ENCODE results near the gene GRB2. TPM values are rescaled to one million over a fixed set of nuclear protein-coding genes. Genes with fewer than 3 reads are reported as not detected.
A peak's percentile ranks its signal among the peaks of the same experiment; 100 is the strongest.
"Not testable (repeated sequence)": the region's sequence is repeated elsewhere in the genome, so short reads cannot be mapped to it uniquely, and the experiment has no call there.

GRB2 gene
- total RNA-seq, 1 donor from 2014 or later, result 320 TPM

GRCh38 chr17:75295201-75296158, 110.0 kb downstream of the GRB2 start:
- intact Hi-C loops (cut with micrococcal nuclease), result loop anchor here (1.0 to 10.0 kb wide), 3 partner anchors 34 to 969 kb away; partner anchors contain the start of genes GGA3, MRPS7, UBALD2 and UNK
- ATAC-seq (ENCODE audit: low read depth), result peak; percentile 64
- H3K4me3 Mint-ChIP-seq, result peak overlapping the region; percentile 76

GRCh38 chr17:75292810-75293448, 112.5 kb downstream of the GRB2 start:
- CTCF ChIA-PET, result interaction anchor here (4.9 kb wide), 1 partner anchor 28 kb away, joined by 49 read pairs; no protein-coding TSS in a partner anchor
- intact Hi-C loops (cut with micrococcal nuclease), result loop anchor here (10.0 kb wide), 1 partner anchor 972 kb away; the partner anchor contains the start of gene UBALD2
- not testable (repeated sequence) for DNase-seq; H3K27me3 Mint-ChIP-seq; H3K9me3 Mint-ChIP-seq; ATAC-seq (ENCODE audit: low read depth); H3K4me3 Mint-ChIP-seq
- Mint-ChIP-seq H3K27ac (peak overlapping the region; percentile 100), H3K36me3 (ENCODE audit: low read depth) (peaks cover 11% of the 10 kb centered on the region), H3K4me1 (peaks cover 77% of the 10 kb centered on the region)
- POLR2A ChIA-PET, result interaction anchor here (0.5 to 17.5 kb wide), 7 partner anchors 9 to 394 kb away, joined by 3 to 1048 read pairs (median 5); partner anchors contain the start of genes GRB2 and MIF4GD

More at GRCh38 chr17:75295201-75296158, 110.0 kb downstream of the GRB2 start:
- Mint-ChIP-seq H3K9me3 (no peaks in the 10 kb centered on the region), H3K27ac (peak overlapping the region; percentile 100), H3K4me1 (peaks cover 77% of the 10 kb centered on the region), H3K27me3 (no peaks in the 10 kb centered on the region), H3K36me3 (ENCODE audit: low read depth) (no peaks in the 10 kb centered on the region)
- TF ChIP-seq, protein P1, sequence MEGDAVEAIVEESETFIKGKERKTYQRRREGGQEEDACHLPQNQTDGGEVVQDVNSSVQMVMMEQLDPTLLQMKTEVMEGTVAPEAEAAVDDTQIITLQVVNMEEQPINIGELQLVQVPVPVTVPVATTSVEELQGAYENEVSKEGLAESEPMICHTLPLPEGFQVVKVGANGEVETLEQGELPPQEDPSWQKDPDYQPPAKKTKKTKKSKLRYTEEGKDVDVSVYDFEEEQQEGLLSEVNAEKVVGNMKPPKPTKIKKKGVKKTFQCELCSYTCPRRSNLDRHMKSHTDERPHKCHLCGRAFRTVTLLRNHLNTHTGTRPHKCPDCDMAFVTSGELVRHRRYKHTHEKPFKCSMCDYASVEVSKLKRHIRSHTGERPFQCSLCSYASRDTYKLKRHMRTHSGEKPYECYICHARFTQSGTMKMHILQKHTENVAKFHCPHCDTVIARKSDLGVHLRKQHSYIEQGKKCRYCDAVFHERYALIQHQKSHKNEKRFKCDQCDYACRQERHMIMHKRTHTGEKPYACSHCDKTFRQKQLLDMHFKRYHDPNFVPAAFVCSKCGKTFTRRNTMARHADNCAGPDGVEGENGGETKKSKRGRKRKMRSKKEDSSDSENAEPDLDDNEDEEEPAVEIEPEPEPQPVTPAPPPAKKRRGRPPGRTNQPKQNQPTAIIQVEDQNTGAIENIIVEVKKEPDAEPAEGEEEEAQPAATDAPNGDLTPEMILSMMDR (IDR thresholded peaks at IDR 0.05), result no peak
- CTCF ChIA-PET, result interaction anchor here (0.8 to 4.1 kb wide), 6 partner anchors 16 to 110 kb away, joined by 3 to 54 read pairs (median 4); partner anchors contain the start of genes GRB2 and MIF4GD
- peak; percentile 46 for DNase-seq
- POLR2A ChIA-PET, result interaction anchor here (0.5 to 17.5 kb wide), 28 partner anchors 10 to 1233 kb away, joined by 3 to 1048 read pairs (median 4); partner anchors contain the start of genes GGA3, GRB2, MIF4GD and MRPS7

DNA sequence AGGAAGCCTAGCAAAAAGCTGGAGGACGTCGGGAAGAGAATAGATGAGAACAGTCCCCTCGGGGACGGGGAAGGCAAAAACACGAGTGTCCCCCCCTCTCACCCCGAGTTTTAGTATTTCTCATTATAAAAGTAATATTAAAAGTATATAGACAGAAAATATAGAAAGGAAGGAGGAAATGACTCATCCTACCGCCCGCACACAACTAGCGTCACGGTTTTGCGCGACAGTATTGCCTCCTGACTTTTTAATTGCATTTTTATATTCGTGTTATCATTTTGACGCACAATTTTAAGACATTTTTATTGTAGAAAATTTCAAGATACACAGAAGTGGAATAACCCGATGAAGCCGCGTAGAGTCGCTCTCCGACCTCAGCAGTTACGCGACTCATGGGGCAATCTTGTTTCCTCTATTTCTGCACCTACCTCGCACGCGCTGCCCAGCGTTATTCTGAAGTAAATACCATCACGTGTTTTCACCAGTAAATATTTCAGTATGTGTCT, 115.6 kb downstream of the GRB2 start:
- H3K9me3 Mint-ChIP-seq, result no peaks in the 10 kb centered on the region
- POLR2A ChIA-PET, result interaction anchor here (0.5 to 17.5 kb wide), 49 partner anchors 8 to 490 kb away, joined by 3 to 1048 read pairs (median 5); partner anchors contain the start of genes CDR2L, FDXR, GALK1 and GGA3

DNA sequence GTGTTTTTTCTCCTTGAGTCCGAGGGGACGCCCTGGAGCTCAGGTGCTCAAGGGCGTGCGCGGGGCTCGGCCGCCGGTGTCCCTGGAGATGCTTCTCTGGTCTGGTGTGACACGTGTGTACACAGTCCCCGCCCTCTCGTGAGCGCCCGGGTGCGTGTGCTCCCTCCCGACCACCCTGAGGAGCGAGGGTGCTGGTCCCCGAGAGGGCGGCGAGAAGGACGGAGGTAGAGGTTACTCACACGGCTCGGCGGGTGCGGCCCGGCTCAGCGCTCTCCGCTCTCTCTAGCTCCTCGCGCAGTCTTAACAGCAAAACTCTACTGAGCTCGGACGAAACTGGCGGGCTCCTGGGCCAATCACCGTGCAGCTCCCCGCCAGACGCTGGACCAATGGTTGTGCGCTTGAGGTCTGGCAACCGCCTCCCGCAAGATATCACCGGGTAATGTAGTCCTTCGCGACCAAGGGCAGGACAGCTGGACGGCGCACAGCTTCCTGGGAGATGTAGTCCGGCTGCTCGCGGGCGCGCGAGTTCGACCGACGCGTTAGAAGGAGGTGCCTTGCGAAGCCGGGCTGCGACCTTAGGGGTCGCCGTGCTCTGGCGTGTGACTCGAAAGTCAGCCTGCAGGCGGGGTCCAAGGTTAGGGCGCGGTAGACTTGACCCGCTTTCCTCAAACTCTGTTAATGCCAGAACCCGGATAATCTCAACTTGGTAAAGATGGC, 116.2 kb downstream of the GRB2 start, which contains the start of gene SLC25A19:
Gene SLC25A19, minus strand, starts transcription at position 319 of the 717 bp plus-strand sequence. CDS start 2,669 bp downstream, outside the sequence.
- Mint-ChIP-seq H3K4me3 (peak within 1 kb of the TSS; percentile 94), H3K9me3 (no peaks in the 10 kb centered on the region), H3K36me3 (ENCODE audit: low read depth) (peaks cover 37% of the 10 kb centered on the region), H3K27me3 (no peaks in the 10 kb centered on the region), H3K27ac (peak within 1 kb of the TSS; percentile 100), H3K4me1 (peaks cover 52% of the 10 kb centered on the region)
- ChIA-PET POLR2A (interaction anchor here (0.5 to 17.5 kb wide), 55 partner anchors 9 to 496 kb away, joined by 3 to 1048 read pairs (median 5); partner anchors contain the start of genes CDR2L, FDXR, GALK1 and GGA3), CTCF (interaction anchor here (0.6 to 4.9 kb wide), 31 partner anchors 9 to 1096 kb away, joined by 3 to 49 read pairs (median 5); partner anchors contain the start of genes GGA3, GRB2, MIF4GD and MRPS7)
- TF ChIP-seq, protein P1 (IDR thresholded peaks at IDR 0.05), result no peak
- DNase-seq (peak; percentile 86), ATAC-seq (ENCODE audit: low read depth) (peak; percentile 86)
- intact Hi-C loops (cut with micrococcal nuclease), result loop anchor here (1.0 to 2.0 kb wide), 12 partner anchors 8 to 378 kb away; partner anchors contain the start of genes GGA3, GRB2, MIF4GD and MRPS7

More for the DNA sequence above, 115.6 kb downstream of the GRB2 start:
- no peaks in the 10 kb centered on the region for H3K27me3 Mint-ChIP-seq
- H3K27ac Mint-ChIP-seq, result peak overlapping the region; percentile 100
- CTCF ChIA-PET, result interaction anchor here (0.6 to 4.9 kb wide), 26 partner anchors 8 to 464 kb away, joined by 3 to 49 read pairs (median 6); partner anchors contain the start of genes GGA3, GRB2, MIF4GD and MRPS7
- peaks cover 58% of the 10 kb centered on the region for H3K4me1 Mint-ChIP-seq
- peaks cover 32% of the 10 kb centered on the region for H3K36me3 Mint-ChIP-seq (ENCODE audit: low read depth)
- H3K4me3 Mint-ChIP-seq, result peak overlapping the region; percentile 94
- ATAC-seq (ENCODE audit: low read depth) (peak; percentile 25), DNase-seq (peak; percentile 39)
- TF ChIP-seq, protein P1 (IDR thresholded peaks at IDR 0.05), result no peak
- intact Hi-C loops (cut with micrococcal nuclease), result loop anchor here (1.0 to 10.0 kb wide), 14 partner anchors 7 to 975 kb away; partner anchors contain the start of genes GGA3, GRB2, MIF4GD and MRPS7

Data from activated B cell treated with CpG ODN at 0.5 μM for 24 hours (primary cell).